ENCODE results near the gene COL15A1.
A peak's percentile ranks its signal among the peaks of the same experiment; 100 is the strongest.

COL15A1 gene

GRCh38 chr9:98974554-98974953 is 30.8 kb downstream of the COL15A1 start:
- DNase-seq, result no peak

DNA sequence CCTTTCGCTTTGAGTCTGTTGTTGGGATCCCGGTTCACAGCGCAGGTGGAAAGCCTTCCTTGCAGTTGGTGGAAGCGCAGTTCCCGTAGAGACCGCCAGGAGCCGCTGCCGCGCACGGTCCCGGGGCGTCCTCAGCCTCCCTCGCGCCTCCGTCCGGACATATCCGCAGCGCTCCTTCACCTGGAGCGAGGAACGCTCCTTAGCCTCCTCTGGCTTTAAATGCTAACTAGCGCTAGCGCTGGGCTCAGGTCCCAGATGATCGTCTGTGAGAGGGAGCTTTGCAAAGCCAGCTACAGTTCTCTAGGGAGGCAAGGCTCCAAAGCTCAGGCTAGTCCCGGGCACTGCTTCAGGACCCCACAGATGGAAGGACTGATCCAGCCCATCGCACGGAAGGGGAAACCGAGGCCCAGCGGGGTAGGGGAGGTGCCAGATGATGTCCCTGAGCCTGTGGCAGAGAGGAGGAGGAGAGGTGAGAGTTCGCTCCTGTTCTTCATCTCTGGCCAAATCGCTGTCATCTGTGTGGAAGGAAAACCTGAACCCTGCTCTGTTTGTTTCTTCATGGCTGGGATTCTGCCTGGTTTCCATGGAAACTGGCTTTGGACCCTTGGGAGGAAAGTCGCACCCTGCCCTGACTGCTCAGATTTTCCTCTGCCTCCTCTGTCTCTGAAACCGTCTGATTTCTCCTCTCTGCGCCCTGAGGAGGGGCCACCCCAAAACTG is 31.4 kb downstream of the COL15A1 start:
- DNase-seq, result peak; percentile 72

- DNase-seq, result no peak
Observed at GRCh38 chr9:98975838-98976237, 32.1 kb downstream of the COL15A1 start.

DNA sequence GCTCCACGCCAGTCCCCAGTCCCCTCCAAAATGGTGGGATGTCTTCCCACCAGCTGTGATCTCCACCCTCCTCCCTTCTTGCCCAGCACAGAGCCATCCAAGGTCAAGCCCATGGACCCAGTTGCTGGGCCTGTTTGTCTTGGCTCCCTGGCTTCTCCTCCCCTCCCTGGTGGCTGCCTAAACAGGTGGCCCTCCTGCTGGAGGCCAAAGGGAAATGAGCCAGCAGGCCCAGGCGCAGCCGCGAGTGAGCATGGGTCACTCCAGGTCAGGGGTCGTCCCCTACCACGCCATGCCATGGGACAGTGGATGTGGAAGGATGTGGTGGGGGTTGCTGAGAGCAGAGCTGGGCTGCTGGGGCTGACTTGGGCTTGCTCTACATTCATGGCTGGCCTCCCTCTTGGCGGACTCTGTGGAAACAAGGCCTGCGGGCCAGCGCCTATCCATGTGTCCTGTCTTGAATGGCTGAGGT is 33.6 kb downstream of the COL15A1 start:
- no peak for DNase-seq

DNA sequence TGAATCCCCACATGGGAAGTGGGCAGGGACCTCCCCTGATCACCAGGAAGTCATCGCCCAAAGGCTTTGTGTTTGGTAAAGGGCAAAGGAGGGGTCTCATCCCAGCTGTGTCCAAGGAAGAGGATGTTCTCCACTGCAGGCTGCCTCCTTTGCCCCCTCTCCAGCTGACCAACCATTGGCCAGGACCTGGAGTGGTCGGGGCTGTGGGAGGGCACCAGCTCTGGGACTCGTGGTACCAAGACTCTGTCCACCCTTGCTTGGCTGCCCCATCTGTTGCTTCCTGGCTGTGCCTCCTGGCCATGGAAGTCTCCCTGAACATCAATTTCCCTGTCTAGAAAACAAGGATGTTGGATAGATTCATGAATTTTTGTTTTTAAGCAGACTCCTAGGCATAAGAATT is 34.1 kb downstream of the COL15A1 start:
- DNase-seq, result no peak

GRCh38 chr9:98978231-98978681 is 34.5 kb downstream of the COL15A1 start:
- no peak for DNase-seq

DNA sequence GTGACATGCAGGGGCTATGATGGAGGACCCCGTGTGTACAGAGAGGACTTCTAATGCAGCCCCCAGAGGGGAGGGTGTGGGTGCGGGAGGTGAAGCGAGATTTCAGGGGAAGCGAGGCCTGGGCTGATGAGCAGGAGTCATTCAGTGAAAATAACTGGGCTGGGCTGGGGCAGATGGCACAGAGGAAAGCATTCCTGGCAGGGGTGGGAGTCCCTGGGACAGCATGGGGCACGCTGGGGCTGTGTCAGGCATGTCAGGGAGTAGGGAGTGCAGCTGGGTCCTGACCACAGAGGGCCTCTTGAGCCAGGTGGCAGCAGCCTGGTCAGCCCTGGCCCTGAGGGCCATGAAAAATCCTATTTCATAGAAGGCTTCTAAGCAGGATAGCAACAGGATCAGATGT is 36.6 kb downstream of the COL15A1 start:
- no peak for DNase-seq

- no peak for DNase-seq
Observed at GRCh38 chr9:98983295-98984268, 39.9 kb downstream of the COL15A1 start.

- no peak for DNase-seq
Observed at GRCh38 chr9:98985596-98985995, 41.9 kb downstream of the COL15A1 start.

DNA sequence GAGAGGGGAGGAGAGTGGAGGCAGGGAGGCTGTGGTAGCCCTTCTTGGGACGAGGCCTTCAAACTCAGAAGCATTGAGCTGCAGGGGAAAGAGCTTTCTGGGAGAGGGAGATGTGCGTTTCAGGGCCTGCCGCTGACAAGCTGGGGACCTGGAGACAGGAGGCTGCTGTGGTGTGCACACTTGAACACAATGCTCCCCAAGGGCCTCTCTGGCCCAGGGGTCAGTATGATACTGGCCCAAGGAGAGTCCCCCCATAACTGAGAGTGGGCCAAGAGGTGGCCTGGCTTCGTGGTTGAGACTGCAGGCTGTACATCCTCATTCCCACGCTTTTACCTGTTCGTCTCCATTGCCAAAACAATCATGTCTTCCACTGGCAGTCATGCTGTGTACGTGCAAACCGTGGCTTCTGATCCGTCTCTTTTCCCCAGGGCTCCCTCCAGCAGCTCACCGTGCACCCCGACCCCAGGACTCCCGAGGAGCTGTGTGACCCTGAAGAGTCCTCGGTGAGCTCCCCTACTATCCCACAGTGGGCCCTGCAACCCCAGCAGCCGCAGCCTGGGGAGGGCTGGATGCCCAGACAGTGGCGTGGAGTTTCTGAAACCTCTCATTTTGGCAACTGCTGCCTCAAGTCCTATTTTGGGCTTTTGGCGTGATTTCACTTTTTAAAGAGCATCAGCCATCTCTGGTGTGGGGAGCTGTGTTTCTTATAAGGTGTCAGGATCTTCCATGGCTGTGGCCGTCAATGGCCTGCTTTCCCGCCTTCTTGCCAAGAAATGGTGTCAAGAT is 43.4 kb downstream of the COL15A1 start:
- peak; percentile 23 for DNase-seq

- DNase-seq, result no peak
Observed at GRCh38 chr9:98989036-98990000, 45.6 kb downstream of the COL15A1 start.

GRCh38 chr9:98990181-98990870 is 46.6 kb downstream of the COL15A1 start:
- DNase-seq, result no peak

DNA sequence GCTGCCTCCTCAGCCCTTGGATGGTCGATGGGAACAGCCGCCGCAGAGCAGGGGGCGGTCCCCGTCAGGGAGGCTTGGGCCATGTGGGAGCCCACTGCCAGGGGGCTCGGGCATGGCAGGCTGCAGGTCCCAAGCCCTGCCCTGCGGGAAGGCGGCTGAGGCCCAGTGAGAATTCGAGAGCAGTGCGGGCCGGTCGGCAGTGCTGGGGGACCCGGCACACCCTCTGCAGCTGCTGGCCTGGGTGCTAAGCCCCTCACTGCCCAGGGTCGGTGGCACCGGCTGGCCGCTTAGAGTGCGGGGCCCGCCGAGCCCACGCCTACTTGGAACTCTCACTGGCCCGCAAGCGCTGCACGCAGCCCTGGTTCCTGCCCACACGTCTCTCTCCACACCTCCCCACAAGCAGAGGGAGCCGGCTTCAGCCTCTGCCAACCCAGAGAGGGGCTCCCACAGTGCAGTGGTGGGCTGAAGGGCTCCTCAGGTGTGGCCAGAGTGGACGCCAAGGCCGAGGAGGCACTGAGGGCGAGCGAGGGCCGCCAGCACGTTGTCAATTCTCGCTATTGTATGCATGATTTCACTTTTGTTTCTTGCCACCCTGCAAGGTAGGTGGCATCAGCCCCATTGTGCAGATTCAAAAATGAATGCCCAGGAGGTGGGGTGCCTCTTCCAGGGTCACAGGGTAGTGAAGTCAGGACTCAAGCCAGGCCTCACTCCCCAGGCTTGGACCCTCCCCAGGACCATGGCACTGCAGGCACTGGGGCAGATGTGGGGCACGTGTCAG is 48.6 kb downstream of the COL15A1 start:
- DNase-seq, result no peak

DNA sequence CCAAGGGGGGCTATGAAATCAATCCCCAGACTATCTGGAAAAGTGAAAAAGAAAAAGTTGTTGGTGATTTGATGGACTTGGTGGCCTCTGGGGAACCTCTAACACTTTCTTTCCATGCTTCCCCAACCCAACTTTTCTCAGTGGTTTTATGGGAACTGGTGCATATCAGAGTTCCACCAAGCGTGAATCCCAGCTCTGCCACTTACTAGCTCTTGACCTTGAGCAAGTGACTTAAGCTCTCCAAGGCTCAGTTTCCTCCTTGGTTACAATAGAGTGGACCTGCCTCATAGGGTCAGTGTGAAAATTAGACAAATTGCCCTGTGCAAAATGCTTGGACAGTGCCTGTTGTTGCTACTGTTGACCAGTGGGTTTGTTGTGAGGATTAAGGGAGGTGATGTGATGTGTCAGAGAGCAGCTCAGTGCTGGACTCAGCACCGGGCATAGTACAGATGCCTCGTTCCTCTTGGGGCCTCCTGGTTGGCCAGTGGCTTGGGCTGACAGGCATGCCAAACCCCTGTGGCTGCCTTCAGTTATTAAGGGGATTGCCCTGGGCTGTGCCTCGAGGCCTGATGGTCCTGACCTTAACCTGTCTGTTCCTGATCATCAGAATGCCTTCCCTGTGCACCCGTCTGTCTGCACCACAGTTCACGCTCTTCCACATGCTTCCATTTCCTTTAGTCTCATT is 49.3 kb downstream of the COL15A1 start:
- DNase-seq, result no peak

DNA sequence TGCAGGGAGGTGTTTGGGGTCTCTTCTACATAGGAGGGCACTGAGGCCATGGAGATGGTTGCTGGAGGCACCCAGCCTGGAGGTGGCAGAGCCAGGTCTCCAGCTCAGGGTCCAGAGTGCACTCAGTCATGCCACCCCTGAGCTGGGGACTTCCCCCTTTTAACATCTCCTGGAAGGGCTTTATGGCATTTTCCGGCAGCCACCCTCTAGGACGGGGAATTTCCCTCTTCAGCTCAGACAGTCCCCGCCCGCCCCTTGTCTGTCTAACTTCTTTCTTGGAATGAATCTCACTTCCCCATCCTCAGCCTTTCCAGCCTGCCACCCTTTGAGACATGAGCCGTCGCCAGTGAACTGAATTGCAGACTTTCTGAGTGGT is 49.9 kb downstream of the COL15A1 start:
- DNase-seq, result no peak

GRCh38 chr9:98994172-98995058 is 50.7 kb downstream of the COL15A1 start:
- DNase-seq, result no peak

DNA sequence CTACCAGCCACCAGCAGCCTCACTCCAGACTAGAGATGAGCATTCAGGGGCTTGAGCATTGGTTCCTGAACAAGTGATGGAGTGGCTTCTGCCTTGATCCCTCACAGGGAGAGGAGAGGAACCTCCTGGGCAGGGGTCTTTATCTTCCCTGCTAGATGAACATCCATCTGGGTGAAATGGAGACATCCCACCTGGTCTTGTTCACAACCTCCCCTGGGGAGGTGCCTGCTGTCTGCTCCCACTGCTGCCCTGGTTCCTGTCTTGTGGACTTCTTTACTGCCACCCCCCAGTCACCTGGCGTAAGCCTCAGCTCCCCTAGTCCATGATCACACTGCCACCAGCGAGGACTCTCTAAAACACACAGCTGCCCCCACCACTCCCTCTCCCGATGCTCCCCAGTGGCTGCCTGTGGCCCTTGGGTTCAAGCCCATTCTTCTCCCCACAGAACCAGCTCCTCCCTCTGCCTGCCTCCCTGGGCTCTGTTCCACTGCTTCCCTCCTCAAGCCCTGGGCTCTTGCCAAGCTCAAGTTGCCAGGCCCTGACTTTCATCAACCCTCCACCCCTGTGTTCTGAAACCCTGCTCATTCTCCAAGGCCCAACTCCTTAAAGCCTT is 51.5 kb downstream of the COL15A1 start:
- no peak for DNase-seq

- no peak for DNase-seq
Observed at GRCh38 chr9:98995971-98996504, 52.3 kb downstream of the COL15A1 start.
